ENCODE data around the gene ERVH48-1. TPM values are rescaled to one million over a fixed set of nuclear protein-coding genes. Genes with fewer than 3 reads are reported as not detected.

Gene ERVH48-1
- not detected in 2 replicates for total RNA-seq

GRCh38 chr21:42925114-42925926 is at the start of gene ERVH48-1:
Gene ERVH48-1 (minus strand): TSS chr21:42925630. CDS start chr21:42919006, 6,624 bp downstream.

DNA sequence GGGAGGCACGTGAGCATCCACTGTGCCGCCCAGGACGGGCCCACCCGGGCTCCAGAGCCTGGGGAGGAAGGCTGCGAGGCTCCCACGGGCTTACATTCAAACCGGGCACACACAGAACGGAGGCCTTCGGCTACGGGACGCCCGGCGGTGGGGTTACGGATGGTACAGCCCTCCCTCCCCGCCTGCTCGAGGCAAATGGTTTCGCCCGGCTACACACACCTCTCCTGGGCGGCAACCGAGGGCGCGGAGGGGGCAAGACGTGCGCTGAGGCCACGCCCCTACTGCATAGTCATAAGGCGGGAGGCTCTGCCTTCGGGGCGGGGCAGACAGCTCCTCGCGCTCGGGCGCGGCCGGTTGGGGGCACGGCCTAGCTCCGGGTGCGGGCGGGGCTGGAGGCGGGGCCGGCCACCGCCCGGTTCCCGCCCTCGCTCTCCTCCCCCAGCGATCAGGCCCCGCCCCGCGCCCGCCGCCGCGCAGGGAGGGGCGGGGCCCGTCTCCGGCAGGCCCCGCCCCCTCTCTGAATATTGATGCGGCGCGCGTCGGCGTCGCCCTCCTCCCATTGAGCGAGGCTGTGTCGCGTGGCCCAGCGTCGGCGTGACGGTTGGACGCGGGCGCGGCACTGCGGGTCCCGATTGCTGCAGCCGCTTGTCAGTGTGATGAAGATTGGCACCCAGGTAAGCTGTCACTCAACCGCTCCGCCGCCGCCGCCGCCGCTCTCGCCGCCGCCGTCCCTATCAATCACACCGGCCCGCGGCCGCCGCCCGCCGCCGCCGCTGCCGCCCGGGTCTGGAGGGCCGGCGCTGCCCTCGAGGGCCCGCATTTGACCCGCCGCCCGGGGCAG is 48.8 kb upstream of the ERVH48-1 start, which contains the start of gene PKNOX1:
Gene PKNOX1, plus strand, starts transcription at position 572 of the 841 bp plus-strand sequence. CDS start 29,820 bp downstream, outside the sequence.

GRCh38 chr21:42892931-42893755 is 32.3 kb downstream of the ERVH48-1 start, which contains the start of gene NDUFV3:
Gene NDUFV3 (plus strand): TSS chr21:42893309. CDS start chr21:42893334, 25 bp downstream.

DNA sequence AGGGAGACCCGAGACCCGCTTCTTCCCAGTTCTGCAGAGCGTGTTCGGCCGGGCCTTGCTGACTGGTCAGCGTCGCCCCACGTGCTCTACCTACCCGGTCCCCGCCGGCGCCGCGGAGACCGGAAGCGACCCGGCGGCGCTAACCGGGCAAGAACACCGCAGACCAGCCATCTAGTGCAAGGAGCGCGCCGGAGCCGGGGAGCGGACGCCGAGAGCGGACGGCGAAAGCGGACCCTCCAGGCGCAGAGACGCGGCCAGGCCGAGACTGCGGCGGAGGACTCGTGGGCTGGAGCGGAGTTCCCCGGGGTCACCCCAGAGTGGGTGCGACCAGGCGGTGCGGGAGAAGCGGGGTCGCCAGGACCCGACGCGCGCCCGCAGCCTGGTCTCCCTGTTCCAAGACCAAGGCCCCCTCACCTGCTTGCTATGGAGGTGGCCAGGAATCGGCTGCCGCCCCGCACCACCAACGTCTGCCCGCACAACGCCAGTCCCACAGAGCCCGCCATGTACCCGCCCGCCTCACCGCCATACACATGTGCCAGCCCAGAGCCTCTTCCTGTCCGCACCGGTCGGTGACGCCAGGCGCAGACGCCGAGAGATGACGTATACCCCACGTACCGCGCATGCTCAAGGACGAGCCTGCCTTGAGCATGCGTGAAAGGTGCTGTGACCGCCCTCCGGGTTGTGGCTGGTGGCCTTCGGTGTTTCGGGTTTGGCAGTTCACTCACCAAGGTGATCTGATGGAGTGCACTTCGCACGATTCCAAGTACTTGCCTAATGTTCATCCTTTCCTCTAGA is 46.2 kb downstream of the ERVH48-1 start, which contains the start of gene WDR4:
Gene WDR4, minus strand, starts transcription at position 547 of the 795 bp plus-strand sequence. Its CDS starts 44 bp downstream, at position 503.

Small RNA genes within 50 kb of the gene (small RNA-seq; reads per million reads assigned to genes)
- not detected for gene MIR5692B

Other genes starting within 250 kb of the ERVH48-1 start
- 24.1 and 26.9 TPM in 2 replicates for gene WDR4, start 46.1 kb downstream of the ERVH48-1 start, total RNA-seq
- 61.2 and 68.8 TPM in 2 replicates for gene NDUFV3, start 32.3 kb downstream of the ERVH48-1 start, total RNA-seq
- 12.6 and 17.2 TPM in 2 replicates for gene PKNOX1, start 48.9 kb upstream of the ERVH48-1 start, total RNA-seq
- 17.9 and 46.3 TPM in 2 replicates for gene CBS, start 150.2 kb upstream of the ERVH48-1 start, total RNA-seq
- 68.1 and 76.5 TPM in 2 replicates for gene U2AF1, start 181.9 kb upstream of the ERVH48-1 start, total RNA-seq
- gene CRYAA, start 243.4 kb upstream of the ERVH48-1 start, total RNA-seq = not detected in 2 replicates